NCI-H1105 (cell line): ENCODE results near the gene COMMD6.
"Not testable (repeated sequence)": the region's sequence is repeated elsewhere in the genome, so short reads cannot be mapped to it uniquely, and the experiment has no call there.

ENCODE experiments used
- DNase-seq: peaks from one replicate; lab custom pipeline; 2025; lab: John Stamatoyannopoulos, UW

The COMMD6 gene

GRCh38 chr13:75537401-75538365 lies at the start of gene COMMD6:
Gene COMMD6 (minus strand): TSS chr13:75537841. CDS start chr13:75537805, 36 bp downstream.
- DNase-seq = peak; percentile 80

- no peak for DNase-seq
These were observed 47.5 kb upstream of the COMMD6 start for GRCh38 chr13:75585153-75585552.

DNA sequence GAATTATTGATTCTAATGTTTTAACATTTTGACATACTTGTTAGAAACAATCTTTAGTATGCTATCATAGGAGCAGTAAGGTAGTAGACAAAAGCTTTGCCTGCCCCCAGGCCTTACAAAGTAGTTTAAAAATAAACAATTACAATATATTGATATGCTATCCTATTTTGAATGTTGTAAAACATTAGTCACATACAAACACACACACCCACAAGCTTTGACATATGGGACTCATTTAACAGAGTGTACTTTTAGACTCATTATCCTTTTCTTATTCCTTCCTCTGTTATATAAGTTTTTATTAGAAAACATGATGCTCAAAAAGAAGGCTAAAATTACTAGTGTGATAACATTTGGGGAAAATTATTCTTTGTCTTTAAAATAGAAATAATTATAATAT lies 45.5 kb upstream of the COMMD6 start:
- no peak for DNase-seq

DNA sequence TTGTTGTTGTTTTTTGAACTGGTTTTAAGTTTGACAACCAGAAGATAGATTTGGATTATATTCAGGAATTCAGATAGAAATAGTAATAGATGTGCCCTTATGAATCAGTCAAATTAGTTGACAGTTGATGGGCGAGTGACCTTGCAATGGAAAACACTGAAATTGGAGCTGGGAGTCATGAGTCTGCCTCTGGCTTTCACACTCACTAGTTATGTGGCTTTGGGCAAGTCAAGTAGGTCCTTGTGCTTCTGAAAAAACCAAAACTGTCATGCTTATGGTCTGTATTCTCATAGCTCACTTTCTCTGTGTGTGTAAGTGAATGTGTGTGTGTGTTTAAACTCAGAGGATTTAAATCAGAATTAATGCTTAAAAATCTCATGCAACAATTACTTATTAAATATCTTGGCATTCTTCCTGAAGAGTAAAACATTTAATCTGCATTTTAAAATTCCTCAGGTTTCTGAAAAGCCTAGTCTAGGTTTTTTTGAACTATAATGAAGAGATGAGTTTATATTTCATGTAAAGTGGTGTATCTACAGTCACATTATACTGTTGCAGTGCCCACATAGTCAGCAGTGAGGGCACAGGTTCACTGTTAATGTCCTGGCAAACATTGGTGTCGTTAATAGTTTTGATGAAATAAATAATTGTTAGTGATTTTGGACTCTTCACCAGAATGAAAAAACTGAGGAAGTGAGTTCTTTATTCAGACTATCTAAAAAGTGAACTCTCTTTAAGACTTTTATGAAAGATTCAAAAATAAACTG lies 44.4 kb upstream of the COMMD6 start:
- no peak for DNase-seq

DNA sequence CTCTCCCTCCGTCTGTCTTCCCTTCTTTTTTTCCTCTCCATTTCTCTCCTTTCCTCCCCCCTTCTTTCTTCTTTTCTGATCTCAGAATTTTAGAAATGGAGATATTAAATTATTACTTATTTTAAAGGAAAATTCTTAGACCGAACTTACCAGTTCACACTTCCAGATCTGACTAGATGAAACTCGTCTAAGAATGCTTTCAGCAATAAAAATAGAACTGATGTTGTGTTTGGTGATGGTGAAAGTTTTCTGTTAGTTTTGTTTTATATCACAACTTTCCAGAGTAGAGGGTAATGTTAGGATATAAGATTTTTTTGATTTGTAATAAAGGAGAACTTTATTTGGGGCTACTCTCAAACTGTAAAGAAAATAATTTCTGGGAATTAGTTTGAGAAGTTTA lies 41.9 kb upstream of the COMMD6 start:
- DNase-seq = no peak

DNA sequence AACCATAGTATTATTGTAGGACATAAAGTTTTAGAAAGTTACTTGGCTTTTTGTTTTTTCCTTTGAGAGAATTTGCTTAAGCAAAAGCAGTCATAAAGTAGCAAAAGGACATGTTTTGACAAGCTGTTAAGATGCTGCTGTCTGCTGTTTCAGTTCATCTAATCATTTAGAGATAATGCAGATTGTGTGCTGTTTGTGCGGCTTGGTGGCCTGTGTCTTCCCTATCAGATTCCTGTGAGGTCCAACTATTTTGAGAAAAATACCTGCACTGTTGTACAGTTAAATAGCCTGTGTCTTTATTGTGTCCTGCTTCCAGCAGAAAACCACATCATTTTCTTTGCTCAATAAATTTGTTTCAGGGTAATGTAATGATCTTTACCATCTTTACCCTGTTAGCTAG lies 31.9 kb upstream of the COMMD6 start:
- DNase-seq = no peak

DNA sequence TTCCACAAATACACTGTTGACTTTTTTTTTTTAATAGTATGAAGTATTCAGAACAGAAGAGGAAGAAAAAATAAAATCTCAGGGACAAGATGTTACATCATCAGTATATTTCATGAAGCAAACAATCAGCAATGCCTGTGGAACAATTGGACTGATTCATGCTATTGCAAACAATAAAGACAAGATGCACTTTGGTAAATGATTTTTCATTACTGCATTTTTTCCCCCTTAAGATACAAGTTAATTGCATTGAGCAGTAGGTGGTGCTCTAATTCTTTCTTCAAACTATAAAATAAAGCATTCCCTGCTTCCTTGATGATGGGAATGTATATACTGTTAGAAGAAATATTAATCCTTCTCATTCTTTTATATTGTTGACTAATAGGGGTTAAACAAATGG lies 29.0 kb upstream of the COMMD6 start:
- DNase-seq = no peak

DNA sequence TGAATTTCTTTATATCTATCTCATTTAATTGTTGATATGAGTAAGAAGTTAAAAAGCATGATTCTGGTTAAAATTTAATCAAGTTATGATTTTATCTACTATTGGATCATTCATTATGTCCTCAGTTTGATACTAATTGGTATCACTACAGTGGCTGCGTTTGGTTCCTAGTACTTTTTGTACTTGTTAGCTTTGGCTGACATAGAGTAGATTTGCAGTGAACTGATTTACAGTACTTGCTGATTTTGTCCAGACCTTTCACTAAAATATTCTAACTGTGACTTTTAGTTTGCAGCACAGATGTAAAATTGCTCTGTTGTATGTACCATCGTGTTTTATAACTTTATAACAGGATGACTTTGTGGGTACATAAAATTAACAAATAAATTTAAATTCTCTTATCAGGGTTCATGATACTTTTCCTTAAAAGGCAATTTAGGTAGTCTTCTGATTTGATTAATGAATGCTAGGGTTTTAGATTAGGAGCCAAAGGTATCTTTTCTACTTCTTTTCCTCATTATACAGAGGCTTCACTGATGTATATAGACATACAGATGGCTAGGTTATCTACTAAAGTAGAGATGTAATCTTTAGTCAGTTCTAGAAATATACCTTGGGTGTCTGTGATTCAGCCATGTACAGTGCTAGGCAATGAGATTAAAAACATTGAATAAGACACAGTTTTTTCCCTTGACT lies 20.7 kb upstream of the COMMD6 start:
- no peak for DNase-seq

- no peak for DNase-seq
These were observed 19.3 kb upstream of the COMMD6 start for GRCh38 chr13:75556961-75557360.

- DNase-seq = no peak
These were observed 18.2 kb upstream of the COMMD6 start for GRCh38 chr13:75555836-75556235.

DNA sequence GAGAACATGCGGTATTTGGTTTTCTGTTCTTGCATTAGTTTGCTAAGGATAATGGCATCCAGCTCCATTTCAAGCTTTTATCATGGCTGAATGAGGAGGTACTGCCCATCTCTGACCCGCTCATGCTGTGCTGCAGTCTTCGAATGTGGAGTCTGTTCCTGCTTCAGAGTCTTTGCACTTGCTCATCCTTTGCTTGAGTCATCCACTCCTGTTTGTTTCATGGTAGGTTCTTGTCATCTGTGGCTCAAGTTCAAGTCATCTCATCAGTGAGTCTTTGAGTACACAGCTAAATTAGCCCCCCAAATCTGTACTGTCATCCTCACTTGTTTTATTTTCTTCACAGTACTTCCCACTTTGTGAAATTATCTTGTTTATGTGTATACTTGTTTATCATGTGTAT lies 17.3 kb upstream of the COMMD6 start:
- DNase-seq = no peak

- no peak for DNase-seq
These were observed 16.8 kb upstream of the COMMD6 start for GRCh38 chr13:75554464-75554863.

DNA sequence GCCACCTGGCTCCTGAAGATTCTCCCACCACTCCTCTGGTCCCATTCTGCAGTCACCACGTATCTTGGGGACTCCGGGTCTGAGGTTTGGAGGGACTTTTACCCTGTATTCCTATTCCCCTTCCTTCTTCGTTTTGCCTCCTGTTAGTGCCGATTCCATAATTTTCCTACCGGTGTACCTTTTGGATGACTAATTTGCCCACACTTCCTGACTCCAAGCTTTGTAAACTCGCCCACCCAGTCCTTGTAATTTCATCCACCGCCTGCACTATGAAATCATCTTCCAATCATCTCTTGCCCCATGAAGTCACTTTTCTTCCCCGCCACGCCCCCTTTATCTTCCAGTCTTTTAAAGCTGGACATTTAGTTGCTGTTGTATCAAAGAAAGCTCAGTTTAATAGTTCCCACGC lies 12.5 kb upstream of the COMMD6 start:
- DNase-seq = no peak

GRCh38 chr13:75549262-75550158 lies 11.9 kb upstream of the COMMD6 start, which contains the start of gene UCHL3:
Gene UCHL3 (plus strand): TSS chr13:75549791. CDS start chr13:75549821, 30 bp downstream.
- peak; percentile 82 for DNase-seq

DNA sequence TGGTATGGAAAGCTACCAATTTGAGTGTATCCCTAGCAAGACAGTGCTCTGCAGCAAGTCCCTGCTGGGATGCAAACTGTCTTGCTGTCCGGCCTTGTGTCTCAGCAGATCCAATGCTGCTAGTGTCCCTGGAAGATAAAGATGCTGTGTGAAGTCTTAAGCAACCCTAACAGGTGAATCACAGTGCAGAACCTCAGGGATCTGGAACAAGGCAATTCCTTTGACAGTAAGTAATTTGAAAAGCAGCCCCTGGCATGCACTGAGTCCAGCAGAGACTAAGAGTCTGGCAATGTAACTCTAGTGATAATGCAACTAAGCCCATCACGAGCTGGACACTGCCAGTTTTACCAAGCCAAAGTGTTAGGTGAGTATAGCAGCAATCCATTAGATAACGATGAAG lies 10.3 kb upstream of the COMMD6 start:
- DNase-seq = no peak

DNA sequence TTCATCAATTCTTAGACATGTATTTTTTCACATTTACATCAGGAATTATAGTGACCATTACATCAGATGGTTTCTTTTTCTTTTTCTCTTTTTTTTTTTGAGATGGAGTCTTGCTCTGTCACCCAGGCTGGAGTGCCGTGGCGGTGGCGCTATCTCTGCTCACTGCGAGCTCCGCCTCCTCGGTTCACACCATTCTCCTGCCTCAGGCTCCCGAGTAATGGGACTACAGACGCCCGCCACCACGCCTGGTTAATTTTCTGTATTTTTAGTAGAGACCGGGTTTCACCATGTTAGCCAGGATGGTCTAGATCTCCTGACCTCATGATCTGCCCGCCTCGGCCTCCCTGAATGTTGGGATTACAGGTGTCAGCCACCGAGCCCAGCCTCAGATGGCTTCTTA lies 7.7 kb upstream of the COMMD6 start:
- not testable (repeated sequence) for DNase-seq

DNA sequence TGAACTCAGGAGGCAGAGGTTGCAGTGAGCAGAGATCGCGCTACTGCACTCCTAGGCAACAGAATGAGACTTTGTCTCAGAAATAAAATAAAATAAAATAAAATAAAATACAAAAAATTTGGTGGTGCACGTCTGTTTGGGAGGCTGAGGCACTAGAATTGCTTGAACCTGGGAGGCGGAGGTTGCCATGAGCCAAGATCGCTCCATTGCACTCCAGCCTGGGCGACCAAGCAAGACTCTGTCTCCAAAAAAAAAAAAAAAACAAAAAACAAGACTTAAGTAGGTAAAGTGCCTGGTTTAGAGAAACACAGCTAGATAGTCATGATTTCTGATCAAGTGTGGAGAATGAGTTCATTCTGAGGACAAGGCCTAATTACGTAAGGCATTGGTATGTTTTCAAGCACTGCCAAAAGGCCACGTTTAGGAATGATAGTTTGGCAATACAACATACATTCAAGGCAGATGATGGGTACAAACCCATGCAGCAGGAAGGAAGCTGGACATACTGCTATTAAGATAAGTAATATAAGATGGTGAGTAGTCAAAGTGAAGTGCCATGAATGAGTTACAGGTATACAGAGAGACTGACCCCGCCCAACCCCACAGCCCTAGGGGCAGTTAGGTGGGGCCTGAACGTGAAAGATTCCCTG lies 7.2 kb upstream of the COMMD6 start:
- DNase-seq = no peak

GRCh38 chr13:75541961-75542360 lies 4.3 kb upstream of the COMMD6 start:
- DNase-seq = no peak

GRCh38 chr13:75541287-75541686 lies 3.6 kb upstream of the COMMD6 start:
- DNase-seq = no peak

DNA sequence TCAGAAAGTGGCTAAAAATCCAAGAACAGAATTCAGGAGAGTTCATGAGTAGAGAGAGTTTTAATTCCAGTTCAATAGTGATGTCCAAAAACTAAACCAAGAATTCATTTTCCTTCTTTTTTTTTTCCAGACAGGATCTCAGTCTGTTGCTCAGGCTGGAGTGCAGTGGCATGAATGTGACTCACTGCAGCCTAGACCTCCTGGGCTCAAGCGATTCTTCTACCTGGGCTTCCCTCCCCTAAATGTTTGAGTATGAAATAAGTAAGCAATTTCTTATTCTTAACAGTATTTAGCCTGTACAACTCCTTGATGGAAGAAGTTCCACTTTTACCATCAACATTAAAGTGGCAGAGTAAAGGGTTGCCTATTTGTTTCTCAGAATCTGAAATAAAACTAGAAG lies 3.8 kb downstream of the COMMD6 start:
- no peak for DNase-seq

DNA sequence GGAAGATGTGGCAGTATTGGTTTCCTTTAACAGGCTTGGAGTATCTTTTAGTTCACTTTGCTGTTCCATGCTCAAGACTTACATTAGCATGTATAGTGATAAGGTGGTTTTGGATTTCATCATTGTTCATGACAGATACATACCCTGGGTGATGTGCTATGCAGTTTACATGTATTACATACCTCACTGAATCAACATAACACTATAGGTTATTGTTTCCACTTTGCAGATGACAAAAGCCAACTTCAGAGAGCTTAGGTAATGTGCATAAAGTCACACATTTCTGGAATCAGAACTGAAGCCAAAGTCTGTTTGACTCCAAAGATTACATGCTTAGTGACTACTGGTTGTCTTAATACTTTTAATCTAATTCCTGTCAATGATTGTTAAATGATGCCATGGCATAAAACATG lies 7.1 kb downstream of the COMMD6 start:
- no peak for DNase-seq
